HG03520 (cell line): ENCODE measurements around the gene DCT.

Experiments used
- ATAC-seq: cut with Tn5 transposase; IDR thresholded peaks from one replicate; pipeline ENCODE4 v1.9.1; 2021; ENCODE audit warnings: mild to moderate bottlenecking, moderate library complexity; ENCODE audit not compliant: unreplicated experiment

Gene DCT

DNA sequence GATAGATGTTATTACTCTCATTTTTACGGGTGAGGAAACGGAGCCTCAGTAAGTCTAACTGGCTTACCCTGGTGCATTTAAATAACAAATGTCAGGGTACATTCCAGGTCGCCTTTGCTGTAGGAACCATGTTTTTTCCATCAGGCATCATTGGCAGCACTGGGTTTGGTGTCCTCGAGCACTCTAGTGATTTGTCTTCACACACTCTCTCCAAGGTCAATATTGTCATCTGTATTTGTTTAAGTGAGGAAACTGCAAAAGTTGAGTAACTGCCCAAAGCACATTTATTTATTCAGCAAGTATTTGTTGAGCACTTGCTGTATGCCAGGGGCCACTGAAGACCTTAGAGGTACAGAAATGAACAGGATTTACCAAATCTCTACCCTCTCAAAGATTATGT, 78.6 kb downstream of the DCT start:
- no peak for ATAC-seq

DNA sequence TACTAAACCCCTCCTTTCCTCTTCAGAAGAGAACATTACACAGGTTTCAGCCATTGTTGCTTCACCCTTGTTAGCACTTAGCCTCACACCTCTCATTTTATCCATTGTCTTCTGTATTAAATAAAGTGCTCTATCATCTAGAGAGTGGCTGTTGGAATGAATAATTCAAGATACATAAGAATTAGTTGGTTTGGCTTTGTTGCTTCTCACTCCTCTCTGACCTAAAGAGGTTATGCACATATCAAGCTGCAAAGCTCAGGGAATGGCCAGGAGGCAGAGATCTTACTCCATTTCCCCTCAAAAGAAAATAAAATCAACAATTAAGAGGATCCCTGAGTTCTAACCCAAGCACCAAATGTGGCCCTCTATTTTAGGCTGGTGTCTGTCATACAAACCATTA, 79.7 kb downstream of the DCT start:
- no peak for ATAC-seq

DNA sequence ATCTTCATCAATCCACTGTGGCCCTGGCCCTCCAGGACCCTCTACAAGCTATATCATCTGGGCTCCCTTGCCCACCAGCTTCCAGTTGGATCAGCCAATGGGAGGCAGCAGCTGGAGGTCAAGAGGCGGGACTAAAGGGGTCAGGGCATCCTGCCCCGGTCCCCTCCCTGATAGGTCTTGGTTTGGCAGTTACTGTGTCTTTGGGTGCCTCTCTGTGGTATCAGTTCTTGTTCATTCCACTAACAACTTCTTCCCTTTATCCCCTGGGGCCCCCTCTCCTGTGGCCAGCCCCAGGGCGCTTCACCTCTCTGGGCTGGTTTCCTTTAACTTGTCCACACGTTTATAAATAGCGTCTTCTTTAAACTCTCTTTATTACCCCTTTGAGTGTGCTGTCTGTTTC, 83.6 kb downstream of the DCT start:
- no peak for ATAC-seq

GRCh38 chr13:94394723-94395122, 84.8 kb downstream of the DCT start:
- ATAC-seq = no peak

DNA sequence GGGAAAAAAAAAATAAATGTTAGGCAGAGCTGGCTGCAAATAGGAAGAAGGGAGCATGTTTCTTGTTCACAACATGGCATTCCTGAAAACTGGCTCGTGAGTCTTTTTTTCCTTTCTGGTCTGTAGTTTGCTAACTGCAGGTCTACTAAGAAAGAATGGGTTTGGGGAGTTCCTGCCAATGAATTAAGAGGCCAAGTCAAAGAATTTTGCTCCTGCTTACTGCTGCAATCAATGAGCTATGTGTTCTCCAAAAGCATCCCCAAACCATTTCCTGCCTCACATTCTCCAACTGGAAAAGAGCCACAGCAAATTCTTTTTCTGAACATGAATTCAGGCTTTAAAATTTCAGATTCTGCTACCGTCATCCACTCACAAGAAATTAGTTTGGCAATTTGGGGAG, 88.6 kb downstream of the DCT start:
- no peak for ATAC-seq

- no peak for ATAC-seq
These were observed 89.7 kb downstream of the DCT start for GRCh38 chr13:94389604-94390351.

GRCh38 chr13:94387047-94387446, 92.4 kb downstream of the DCT start:
- ATAC-seq = no peak
